NCI-H69 (cell line): ENCODE data around the gene TRMO.
A peak's percentile ranks its signal among the peaks of the same experiment; 100 is the strongest.
"Not testable (repeated sequence)": the region's sequence is repeated elsewhere in the genome, so short reads cannot be mapped to it uniquely, and the experiment has no call there.

Experiments used
- DNase-seq: peaks from one replicate; lab custom pipeline; 2025; lab: John Stamatoyannopoulos, UW

TRMO gene

GRCh38 chr9:97921959-97922724 is at the start of gene TRMO:
Gene TRMO, minus strand, starts transcription at chr9:97922500. Its CDS starts 7 bp downstream, at chr9:97922493.
- peak; percentile 99 for DNase-seq

- DNase-seq: peak; percentile 50
Observed at GRCh38 chr9:97970165-97970564, 47.9 kb upstream of the TRMO start.

- peak; percentile 86 for DNase-seq
Observed at GRCh38 chr9:97969014-97969413, 46.7 kb upstream of the TRMO start.

GRCh38 chr9:97966493-97966892 is 44.2 kb upstream of the TRMO start:
- no peak for DNase-seq

- DNase-seq: no peak
Observed at GRCh38 chr9:97964901-97965300, 42.6 kb upstream of the TRMO start.

GRCh38 chr9:97963232-97963631 is 40.9 kb upstream of the TRMO start:
- no peak for DNase-seq

GRCh38 chr9:97962575-97962974 is 40.3 kb upstream of the TRMO start:
- no peak for DNase-seq

- DNase-seq: no peak
Observed at GRCh38 chr9:97962136-97962535, 39.8 kb upstream of the TRMO start.

- no peak for DNase-seq
Observed at GRCh38 chr9:97961361-97961760, 39.1 kb upstream of the TRMO start.

- not testable (repeated sequence) for DNase-seq
Observed at GRCh38 chr9:97960678-97961328, 38.5 kb upstream of the TRMO start.

GRCh38 chr9:97959585-97959984 is 37.3 kb upstream of the TRMO start:
- DNase-seq: no peak

- DNase-seq: no peak
Observed at GRCh38 chr9:97958812-97959511, 36.7 kb upstream of the TRMO start.

- no peak for DNase-seq
Observed at GRCh38 chr9:97956331-97956730, 34.0 kb upstream of the TRMO start.

- peak; percentile 88 for DNase-seq
Observed at GRCh38 chr9:97954550-97954989, 32.3 kb upstream of the TRMO start.

- peak; percentile 86 for DNase-seq
Observed at GRCh38 chr9:97950873-97951272, 28.6 kb upstream of the TRMO start.

- not testable (repeated sequence) for DNase-seq
Observed at GRCh38 chr9:97947094-97947493, 24.8 kb upstream of the TRMO start.

- DNase-seq: not testable (repeated sequence)
Observed at GRCh38 chr9:97945470-97945869, 23.2 kb upstream of the TRMO start.

- DNase-seq: no peak
Observed at GRCh38 chr9:97944612-97945011, 22.3 kb upstream of the TRMO start.

- no peak for DNase-seq
Observed at GRCh38 chr9:97943308-97943855, 21.1 kb upstream of the TRMO start.

- no peak for DNase-seq
Observed at GRCh38 chr9:97941323-97941722, 19.0 kb upstream of the TRMO start.

- DNase-seq: no peak
Observed at GRCh38 chr9:97940741-97941140, 18.4 kb upstream of the TRMO start.

- DNase-seq: no peak
Observed at GRCh38 chr9:97940233-97940632, 17.9 kb upstream of the TRMO start.
